NCI-H128 (cell line): ENCODE results near the gene CELA1.

ENCODE experiments used
- DNase-seq: peaks from one replicate; lab custom pipeline; 2025; ENCODE audit not compliant: unreplicated experiment; lab: John Stamatoyannopoulos, UW

Gene CELA1

GRCh38 chr12:51346581-51346980 lies at the start of gene CELA1:
Gene CELA1, minus strand, starts transcription at chr12:51346679. Its CDS starts 41 bp downstream, at chr12:51346638.
- DNase-seq: no peak

- no peak for DNase-seq
These were observed 49.1 kb upstream of the CELA1 start for GRCh38 chr12:51395283-51396230.

- no peak for DNase-seq
These were observed 47.4 kb upstream of the CELA1 start for GRCh38 chr12:51393676-51394545.

GRCh38 chr12:51392556-51393237 lies 46.2 kb upstream of the CELA1 start:
- DNase-seq: no peak

- no peak for DNase-seq
These were observed 45.0 kb upstream of the CELA1 start, which contains the start of gene GALNT6 for GRCh38 chr12:51391283-51392123. Gene GALNT6, minus strand, starts transcription at chr12:51391406. Its CDS starts 11,625 bp downstream, at chr12:51379781.

- no peak for DNase-seq
These were observed 44.4 kb upstream of the CELA1 start for GRCh38 chr12:51390891-51391282.

- DNase-seq: no peak
These were observed 44.0 kb upstream of the CELA1 start for GRCh38 chr12:51390457-51390856.

GRCh38 chr12:51389302-51389999 lies 43.0 kb upstream of the CELA1 start:
- no peak for DNase-seq

- no peak for DNase-seq
These were observed 42.4 kb upstream of the CELA1 start for GRCh38 chr12:51388846-51389245.

- DNase-seq: no peak
These were observed 41.8 kb upstream of the CELA1 start for GRCh38 chr12:51388069-51388799.

GRCh38 chr12:51386351-51386750 lies 39.9 kb upstream of the CELA1 start:
- no peak for DNase-seq

- no peak for DNase-seq
These were observed 36.9 kb upstream of the CELA1 start for GRCh38 chr12:51383269-51383905.

GRCh38 chr12:51382173-51382572 lies 35.7 kb upstream of the CELA1 start:
- no peak for DNase-seq

GRCh38 chr12:51381226-51382079 lies 35.0 kb upstream of the CELA1 start:
- DNase-seq: peak; percentile 26

- no peak for DNase-seq
These were observed 33.1 kb upstream of the CELA1 start for GRCh38 chr12:51379571-51379970.

GRCh38 chr12:51378749-51379148 lies 32.3 kb upstream of the CELA1 start:
- no peak for DNase-seq
